Glomerular endothelial cell (primary cell): Measurements from ENCODE around the gene FRG2B. TPM values are rescaled to one million over a fixed set of nuclear protein-coding genes. Genes with fewer than 3 reads are reported as not detected.
"Not testable (repeated sequence)": the region's sequence is repeated elsewhere in the genome, so short reads cannot be mapped to it uniquely, and the experiment has no call there.

ENCODE experiments used
- DNase-seq: peaks from one replicate; pipeline ENCODE4 v3.0.0-alpha.2; 2011; ENCODE audit warnings: low read depth, low spot score; ENCODE audit errors: extremely low read depth
- total RNA-seq: library from RNA; depleted of rRNA; stranded (reverse); fragments of >200 nt; gene quantifications from 2 replicates; pipeline ENCODE4 v1.2.3, GENCODE V29; 2015

Gene FRG2B
- total RNA-seq, 1 donor from 2014 or later = not detected

GRCh38 chr10:133600657-133601056 is 25.9 kb downstream of the FRG2B start:
- no peak for DNase-seq

GRCh38 chr10:133599869-133600268 is 26.7 kb downstream of the FRG2B start:
- not testable (repeated sequence) for DNase-seq

DNA sequence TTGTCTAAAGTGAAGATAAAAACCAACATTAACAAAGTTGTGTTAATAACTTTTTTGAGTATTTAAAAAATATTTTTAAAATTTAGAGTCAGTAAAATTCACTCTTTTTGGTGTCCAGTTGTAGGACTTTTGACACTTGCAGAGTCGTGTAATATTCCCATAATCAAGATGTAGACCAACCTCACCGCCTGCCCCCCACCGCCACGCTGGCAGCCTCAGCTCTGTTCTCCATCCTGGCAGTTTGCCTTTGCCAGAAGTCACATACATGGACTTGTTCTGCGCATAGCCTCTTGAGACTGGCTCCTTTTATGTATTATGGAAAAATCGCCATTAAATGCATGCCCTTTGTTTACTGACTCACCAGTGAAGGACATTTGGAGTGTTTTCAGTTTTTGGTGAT is 33.9 kb downstream of the FRG2B start:
- no peak for DNase-seq

GRCh38 chr10:133590970-133591359 is 35.6 kb downstream of the FRG2B start:
- DNase-seq = no peak

- DNase-seq = no peak
These were observed 36.2 kb downstream of the FRG2B start for GRCh38 chr10:133590226-133590969.

- DNase-seq = not testable (repeated sequence)
These were observed 49.6 kb downstream of the FRG2B start for GRCh38 chr10:133577037-133577436.

Other genes with a start within 250 kb of the FRG2B start
- 7.9 and 12.1 TPM in 2 replicates for gene PAOX, start 247.5 kb downstream of the FRG2B start, total RNA-seq
- gene MTG1, start 232.6 kb downstream of the FRG2B start, total RNA-seq = 24.2 and 44.5 TPM in 2 replicates
- gene SPRN, start 202.2 kb downstream of the FRG2B start, total RNA-seq = 0.64 and 0.92 TPM in 2 replicates
- 0.44 and 1.3 TPM in 2 replicates for gene SCART1, start 172.8 kb downstream of the FRG2B start, total RNA-seq
- gene CYP2E1, start 99.4 kb downstream of the FRG2B start, total RNA-seq = 0.64 TPM in 1 of 2 replicates, not detected in the other
- gene SYCE1, start 61.2 kb downstream of the FRG2B start, total RNA-seq = not detected in 2 replicates